ENCODE results near the gene CARM1.

DNA sequence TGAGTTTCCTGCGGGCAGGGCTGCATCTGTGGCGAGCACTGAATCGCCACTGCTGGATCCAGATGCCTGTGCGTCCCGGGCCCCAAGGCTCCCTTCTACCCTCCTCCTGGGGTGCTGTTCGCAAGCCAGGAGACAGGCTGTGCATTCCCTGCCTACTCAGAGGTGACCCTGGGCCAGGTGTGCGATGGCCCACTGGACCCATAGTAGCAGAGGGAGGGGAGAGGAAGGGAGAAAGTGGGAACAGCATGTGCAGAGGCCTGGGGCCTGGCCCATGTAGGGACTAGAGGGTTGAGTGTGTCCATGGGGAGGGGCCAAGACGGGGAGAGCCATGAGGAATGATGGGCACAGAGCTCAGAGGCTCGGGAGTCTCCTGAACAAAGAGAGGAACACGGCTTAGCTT, 27.3 kb downstream of the CARM1 start:
- TF ChIP-seq CTCF (IDR thresholded peaks at IDR 0.05) (no peak), POLR2A (IDR thresholded peaks at IDR 0.05) (no peak)

Data from body of pancreas (tissue), 4 donors.